EL (cell line): ENCODE measurements around the gene CENPF.

Source experiments
- DNase-seq: peaks from one replicate; pipeline ENCODE4 v3.0.0-alpha.2; 2016

Gene CENPF

GRCh38 chr1:214621236-214621635 lies 18.2 kb downstream of the CENPF start:
- no peak for DNase-seq

- DNase-seq, result peak; percentile 61
These were observed 20.4 kb downstream of the CENPF start for GRCh38 chr1:214623430-214623829.

- DNase-seq, result no peak
These were observed 29.1 kb downstream of the CENPF start for GRCh38 chr1:214632091-214632490.

GRCh38 chr1:214633686-214634085 lies 30.7 kb downstream of the CENPF start:
- no peak for DNase-seq

- no peak for DNase-seq
These were observed 31.3 kb downstream of the CENPF start for GRCh38 chr1:214634267-214634666.

DNA sequence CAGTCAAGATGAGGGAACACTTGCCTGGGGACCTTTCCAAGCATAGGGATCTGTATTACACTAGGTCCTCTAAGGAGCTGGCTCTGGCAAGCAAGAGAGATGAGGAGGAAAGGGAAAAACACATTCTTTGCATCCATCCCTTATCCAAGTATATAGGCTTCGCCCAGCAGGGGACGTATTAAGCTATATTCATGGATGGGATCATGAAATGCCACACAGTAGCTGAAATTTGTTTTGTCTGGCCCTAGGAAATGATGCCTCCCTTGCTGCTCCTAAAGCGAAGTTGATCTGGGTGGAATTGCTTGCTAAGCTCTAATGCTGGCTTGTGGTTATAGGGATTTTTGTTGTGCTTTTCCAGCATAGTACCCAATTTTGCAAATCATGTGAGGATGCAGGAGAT lies 32.1 kb downstream of the CENPF start:
- no peak for DNase-seq

- no peak for DNase-seq
These were observed 32.5 kb downstream of the CENPF start for GRCh38 chr1:214635506-214635905.

GRCh38 chr1:214636436-214636835 lies 33.4 kb downstream of the CENPF start:
- DNase-seq, result no peak

DNA sequence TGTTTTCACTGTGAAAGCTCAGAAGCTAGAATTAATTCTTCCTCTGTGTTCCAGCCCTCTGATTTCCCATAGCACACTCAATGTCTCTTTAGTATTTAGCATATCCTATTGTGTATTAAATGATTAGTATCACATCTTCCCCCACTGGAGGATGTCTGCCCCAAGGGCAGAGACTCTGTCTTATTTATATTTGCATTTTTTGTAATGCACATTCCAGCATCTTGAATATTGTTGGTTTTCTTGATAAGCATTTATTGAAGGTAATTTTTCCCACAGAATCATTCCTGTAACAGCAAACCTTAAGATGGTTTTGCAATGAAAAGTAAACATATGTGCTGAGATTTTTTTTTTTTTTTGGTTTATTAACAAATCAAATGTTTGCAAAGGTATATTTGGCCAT lies 34.1 kb downstream of the CENPF start:
- no peak for DNase-seq

DNA sequence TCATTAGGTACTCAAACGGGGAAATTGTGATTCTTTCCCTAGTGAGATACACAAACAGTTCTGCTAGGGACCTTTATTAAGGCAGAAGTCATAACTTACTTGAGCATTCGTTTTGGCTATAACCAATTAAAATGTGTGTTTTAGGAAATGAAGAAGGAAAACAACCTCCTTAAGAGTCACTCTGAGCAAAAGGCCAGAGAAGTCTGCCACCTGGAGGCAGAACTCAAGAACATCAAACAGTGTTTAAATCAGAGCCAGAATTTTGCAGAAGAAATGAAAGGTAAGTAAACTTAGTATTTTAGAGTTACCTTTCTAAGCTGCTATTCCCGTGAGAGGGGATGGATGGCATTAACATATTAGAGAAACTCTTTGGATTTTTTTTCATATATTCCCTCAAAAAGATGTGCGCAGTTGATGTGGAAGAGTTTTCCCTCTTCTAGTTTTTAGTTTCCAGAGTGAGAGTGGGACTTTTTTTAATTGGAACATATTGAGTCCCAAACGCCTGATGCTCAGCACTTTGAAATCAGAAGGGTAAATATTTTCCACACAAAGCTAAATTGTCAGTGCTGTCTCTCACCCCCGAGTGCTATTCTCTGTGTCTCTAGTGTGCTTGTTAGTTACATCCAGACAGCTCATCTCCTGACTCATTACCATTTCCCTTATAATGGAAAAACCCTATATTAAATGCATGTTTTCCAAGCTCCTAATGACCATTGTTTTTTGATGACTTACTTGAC lies 34.9 kb downstream of the CENPF start:
- DNase-seq, result peak; percentile 56

DNA sequence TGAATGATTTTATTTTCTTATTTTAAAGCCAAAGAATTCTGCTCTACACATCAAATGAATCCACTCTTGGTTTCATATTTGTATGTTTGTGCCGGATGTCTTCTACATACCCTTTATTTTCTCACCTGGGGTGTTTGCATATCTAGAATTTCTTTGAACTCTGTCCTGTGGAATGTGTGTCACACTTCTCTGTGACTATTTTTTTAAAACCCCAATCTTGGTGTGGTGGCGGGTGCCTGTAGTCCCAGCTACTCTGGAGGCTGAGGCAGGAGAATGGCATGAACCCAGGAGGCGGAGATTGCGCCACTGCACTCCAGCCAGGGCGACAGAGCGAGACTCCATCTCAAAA lies 35.4 kb downstream of the CENPF start:
- no peak for DNase-seq

DNA sequence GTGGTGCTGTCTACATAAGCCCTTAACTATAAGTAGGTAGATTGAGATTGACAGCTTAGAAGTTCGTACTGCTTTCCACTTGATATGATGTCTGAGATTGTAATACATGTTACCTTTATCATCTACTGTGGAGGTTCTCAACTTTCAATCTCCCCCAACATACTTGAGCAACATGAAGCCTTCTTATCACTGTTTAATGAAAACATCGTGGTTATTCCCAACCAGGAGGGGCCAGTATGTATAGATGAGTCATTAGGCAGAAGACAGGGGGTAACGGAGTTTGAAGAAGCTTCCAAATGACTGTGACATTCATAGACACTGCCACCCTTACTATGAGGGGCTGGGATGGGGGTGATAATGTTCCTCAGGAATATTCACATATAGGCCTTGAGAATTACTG lies 36.0 kb downstream of the CENPF start:
- DNase-seq, result peak; percentile 47

DNA sequence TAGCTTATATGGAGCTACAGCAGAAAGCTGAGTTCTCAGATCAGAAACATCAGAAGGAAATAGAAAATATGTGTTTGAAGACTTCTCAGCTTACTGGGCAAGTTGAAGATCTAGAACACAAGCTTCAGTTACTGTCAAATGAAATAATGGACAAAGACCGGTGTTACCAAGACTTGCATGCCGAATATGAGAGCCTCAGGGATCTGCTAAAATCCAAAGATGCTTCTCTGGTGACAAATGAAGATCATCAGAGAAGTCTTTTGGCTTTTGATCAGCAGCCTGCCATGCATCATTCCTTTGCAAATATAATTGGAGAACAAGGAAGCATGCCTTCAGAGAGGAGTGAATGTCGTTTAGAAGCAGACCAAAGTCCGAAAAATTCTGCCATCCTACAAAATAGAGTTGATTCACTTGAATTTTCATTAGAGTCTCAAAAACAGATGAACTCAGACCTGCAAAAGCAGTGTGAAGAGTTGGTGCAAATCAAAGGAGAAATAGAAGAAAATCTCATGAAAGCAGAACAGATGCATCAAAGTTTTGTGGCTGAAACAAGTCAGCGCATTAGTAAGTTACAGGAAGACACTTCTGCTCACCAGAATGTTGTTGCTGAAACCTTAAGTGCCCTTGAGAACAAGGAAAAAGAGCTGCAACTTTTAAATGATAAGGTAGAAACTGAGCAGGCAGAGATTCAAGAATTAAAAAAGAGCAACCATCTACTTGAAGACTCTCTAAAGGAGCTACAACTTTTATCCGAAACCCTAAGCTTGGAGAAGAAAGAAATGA lies 37.6 kb downstream of the CENPF start:
- no peak for DNase-seq

GRCh38 chr1:214641214-214641895 lies 38.4 kb downstream of the CENPF start:
- DNase-seq, result no peak

GRCh38 chr1:214643030-214643429 lies 40.0 kb downstream of the CENPF start:
- DNase-seq, result no peak

DNA sequence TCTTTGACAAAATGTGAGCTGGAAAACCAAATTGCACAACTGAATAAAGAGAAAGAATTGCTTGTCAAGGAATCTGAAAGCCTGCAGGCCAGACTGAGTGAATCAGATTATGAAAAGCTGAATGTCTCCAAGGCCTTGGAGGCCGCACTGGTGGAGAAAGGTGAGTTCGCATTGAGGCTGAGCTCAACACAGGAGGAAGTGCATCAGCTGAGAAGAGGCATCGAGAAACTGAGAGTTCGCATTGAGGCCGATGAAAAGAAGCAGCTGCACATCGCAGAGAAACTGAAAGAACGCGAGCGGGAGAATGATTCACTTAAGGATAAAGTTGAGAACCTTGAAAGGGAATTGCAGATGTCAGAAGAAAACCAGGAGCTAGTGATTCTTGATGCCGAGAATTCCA lies 42.7 kb downstream of the CENPF start:
- no peak for DNase-seq

DNA sequence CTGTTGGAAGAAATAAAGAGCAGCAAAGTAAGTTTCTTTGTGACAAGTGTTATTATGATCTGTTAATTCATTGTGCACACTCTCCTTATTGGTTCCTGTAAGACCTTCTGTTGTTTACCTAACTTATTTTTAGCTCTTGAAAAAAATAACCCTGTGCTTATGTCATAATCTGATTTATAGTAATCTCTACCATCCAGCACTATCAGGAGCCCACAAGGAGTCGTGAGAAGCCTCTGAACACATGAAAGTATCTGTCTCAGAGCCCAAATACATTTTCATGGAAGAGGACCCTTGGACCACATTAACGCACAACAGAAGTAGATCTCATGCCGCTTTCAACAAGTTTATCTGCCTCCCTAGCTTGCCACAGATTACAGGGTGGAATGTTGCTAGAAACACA lies 45.8 kb downstream of the CENPF start:
- DNase-seq, result no peak

DNA sequence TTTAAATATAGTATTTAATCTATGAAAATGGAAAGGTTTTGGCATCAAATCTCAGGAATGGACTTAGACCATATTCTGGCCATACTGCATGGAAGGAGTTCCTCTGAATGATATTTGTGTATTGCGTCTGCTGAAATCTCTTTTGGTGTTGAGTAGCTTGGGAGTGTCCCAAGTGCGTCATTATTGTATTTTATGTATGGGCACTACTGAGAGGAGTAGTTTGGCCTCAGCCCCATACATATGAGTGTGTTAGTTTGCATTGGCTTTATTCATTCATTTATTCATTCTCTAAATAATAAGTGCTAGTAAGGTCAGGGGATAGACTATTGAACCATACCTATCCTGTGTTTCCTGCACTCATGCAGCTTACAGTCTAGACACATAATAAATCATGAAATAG lies 46.6 kb downstream of the CENPF start:
- no peak for DNase-seq

DNA sequence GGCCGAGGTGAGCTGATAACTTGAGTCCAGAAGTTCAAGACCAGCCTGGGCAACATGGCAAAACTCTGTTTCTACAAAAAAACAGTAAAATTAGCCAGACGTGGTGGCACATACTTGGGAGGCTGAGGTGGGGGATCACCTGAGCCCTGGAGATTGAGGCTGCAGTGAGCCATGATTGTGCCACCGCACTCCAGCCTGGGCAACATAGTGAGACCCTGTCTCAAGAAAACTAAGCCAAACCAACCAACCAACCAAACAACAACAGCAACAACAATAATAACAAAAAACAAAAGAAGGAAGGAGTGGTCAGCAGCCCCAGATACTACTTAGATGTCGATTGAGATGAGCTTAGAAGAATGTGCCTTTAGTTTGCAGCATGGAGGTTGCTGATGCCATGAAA lies 47.7 kb downstream of the CENPF start:
- DNase-seq, result no peak

DNA sequence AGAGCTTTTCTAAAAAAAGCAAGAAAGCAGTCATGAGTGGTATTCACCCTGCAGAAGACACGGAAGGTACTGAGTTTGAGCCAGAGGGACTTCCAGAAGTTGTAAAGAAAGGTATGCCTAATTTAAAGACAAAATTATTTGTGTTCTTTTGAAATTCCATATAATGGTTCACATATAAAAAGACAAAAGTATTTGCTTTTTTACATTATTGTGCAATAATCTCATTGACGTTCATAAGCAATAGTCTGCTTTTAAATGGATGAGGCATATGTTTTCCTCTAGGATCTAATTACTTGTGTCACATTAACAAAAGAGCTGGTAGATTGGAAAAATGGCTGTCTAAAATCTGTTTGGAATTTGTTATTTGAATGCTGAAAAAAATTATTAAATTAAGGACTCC lies 54.3 kb downstream of the CENPF start:
- no peak for DNase-seq

- no peak for DNase-seq
These were observed 55.2 kb downstream of the CENPF start for GRCh38 chr1:214658175-214658574.

DNA sequence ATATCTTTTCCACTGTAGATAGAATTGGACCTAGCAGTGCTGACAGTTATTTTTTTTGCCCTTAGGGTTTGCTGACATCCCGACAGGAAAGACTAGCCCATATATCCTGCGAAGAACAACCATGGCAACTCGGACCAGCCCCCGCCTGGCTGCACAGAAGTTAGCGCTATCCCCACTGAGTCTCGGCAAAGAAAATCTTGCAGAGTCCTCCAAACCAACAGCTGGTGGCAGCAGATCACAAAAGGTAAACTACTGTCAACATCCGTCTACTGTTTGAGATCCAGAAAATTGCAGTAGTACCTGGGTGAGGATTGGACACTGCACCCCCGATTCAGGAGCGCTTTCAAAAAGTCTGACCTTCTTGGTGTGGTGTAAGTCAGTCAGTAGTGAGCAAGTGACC lies 55.8 kb downstream of the CENPF start:
- DNase-seq, result no peak

DNA sequence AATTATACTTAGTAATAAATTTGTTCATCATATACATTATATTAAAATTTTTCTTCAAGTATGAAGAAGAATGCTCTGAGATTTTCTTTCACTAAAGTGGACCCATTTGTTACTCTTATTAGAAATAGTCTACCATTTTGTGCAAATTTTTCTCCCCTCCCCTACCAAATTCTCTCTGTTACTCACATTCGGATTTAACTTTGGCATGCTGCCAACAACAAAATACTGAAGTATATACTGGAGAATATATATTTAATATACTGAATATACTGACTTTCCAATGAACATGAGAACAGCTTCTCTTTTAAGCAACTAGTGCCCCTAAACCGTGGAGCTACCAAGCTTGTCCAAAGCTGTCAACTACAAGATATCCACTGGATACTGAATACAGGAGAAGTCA lies 57.2 kb downstream of the CENPF start:
- DNase-seq, result no peak

DNA sequence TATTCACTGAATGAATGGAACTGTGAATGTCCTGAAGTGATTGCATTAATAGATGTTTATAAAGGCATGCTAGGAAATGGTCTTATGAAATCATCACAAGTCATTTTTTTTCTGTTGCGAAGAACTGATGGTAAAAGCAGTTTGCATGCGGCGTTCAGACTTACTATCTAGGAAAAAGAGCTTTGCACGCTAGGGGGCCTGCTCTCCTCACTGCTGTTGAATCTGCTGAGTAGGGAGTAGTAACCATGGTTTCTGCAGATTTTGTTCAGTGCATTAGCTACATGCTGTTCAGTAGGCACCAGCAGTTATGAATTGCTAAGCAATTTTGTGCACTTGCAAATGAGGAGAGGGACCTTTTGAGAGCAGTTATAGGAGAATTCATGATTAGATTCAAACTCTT lies 57.9 kb downstream of the CENPF start:
- peak; percentile 45 for DNase-seq
